Measurements from ENCODE around the gene USP24. TPM values are rescaled to one million over a fixed set of nuclear protein-coding genes. Genes with fewer than 3 reads are reported as not detected.

The USP24 gene
- total and polyA plus RNA-seq, 2 donors (not counting 3 experiments of a cell fraction or from before 2014, with no cell fraction given): 8.2 to 30.0 TPM

DNA sequence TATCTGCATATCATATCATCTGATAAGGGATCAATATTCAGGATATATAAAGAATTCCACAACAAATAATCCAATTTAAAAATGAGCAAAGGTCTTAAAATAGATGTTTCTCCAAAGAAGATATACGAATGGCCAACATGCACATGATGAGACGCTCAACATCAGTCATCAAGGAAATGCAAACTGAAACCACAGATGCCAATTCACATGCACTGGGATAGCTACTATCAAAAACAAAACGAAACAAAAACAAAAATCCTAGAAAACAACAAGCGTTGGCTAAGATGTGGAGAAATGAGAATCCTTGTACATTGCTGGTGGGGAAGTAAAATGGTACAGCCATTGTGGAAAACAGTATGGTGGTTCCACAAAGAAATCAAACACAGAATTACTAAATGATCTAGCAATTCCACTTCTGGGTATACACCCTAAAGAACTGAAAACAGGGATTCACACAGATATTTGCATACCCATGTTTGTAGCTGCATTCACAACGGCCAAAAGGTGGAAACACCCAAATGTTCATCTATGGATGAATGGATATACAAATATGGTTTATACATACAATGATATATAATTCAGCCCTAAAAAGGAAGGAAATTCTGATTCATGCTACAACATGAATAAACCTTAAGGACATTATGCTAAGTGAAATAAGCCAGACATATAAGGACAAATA, 96.4 kb downstream of the USP24 start:
- CTCF ChIA-PET: interaction anchor here (1.1 kb wide), 1 partner anchor 8 kb away, joined by 3 read pairs; no protein-coding TSS in a partner anchor
- Histone ChIP-seq H3K9ac (replicated peaks; ENCODE audit: extremely low read depth, insufficient read depth, low read length) (no peak overlapping the region), H4K20me1 (replicated peaks; ENCODE audit: control insufficient read depth, extremely low read depth, insufficient read depth, low read length) (no peaks in the 10 kb centered on the region), H3K36me3 (ENCODE audit: control insufficient read depth in 2 of 2, extremely low read depth in 1 of 2, insufficient read depth in 2 of 2, low read length in 2 of 2) (peaks cover 17 to 26% of the 10 kb centered on the region in 2 experiments), H3K79me2 (ENCODE audit: control insufficient read depth, insufficient read depth, low read length) (no peaks in the 10 kb centered on the region), H3K27me3 (ENCODE audit: control insufficient read depth in 2 of 2, insufficient read depth in 2 of 2, low read length in 2 of 2) (no peaks in the 10 kb centered on the region), H3K4me1 (ENCODE audit: control insufficient read depth, extremely low read depth, insufficient read depth, low read length) (no peaks in the 10 kb centered on the region), H3K4me2 (ENCODE audit: insufficient read depth, low read length) (no peak overlapping the region), H2AFZ (ENCODE audit: low read depth, low read length) (no peak overlapping the region), H3K27ac (ENCODE audit: insufficient read depth, low read depth, low read length) (no peak overlapping the region), H3K4me3 (replicated peaks in 1 of 3; ENCODE audit: insufficient read depth in 1 of 3, low read depth in 1 of 3, low read length in 3 of 3) (no peak overlapping the region), H3K9me1 (replicated peaks; ENCODE audit: control insufficient read depth, extremely low read depth, insufficient read depth, low read length) (peaks cover 3% of the 10 kb centered on the region), H3K9me3 (replicated peaks; ENCODE audit: control insufficient read depth, insufficient read depth, low read length) (no peaks in the 10 kb centered on the region)
- intact Hi-C loops (cut with micrococcal nuclease) (no loop called here), dilution Hi-C loops (cut with MboI; ENCODE audit: extremely low pct_ligation_motif_present, low sequenced_read_pairs) (no loop called here)
- POLR2A ChIA-PET: no interaction called here
- DNase-seq (ENCODE audit: low read depth, low spot score): no peak
- no peak for TF ChIP-seq POLR2AphosphoS5 (IDR thresholded peaks at IDR 0.05; ENCODE audit: insufficient read depth, low read depth, low read length)
- TF ChIP-seq, protein P1, sequence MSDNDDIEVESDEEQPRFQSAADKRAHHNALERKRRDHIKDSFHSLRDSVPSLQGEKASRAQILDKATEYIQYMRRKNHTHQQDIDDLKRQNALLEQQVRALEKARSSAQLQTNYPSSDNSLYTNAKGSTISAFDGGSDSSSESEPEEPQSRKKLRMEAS (IDR thresholded peaks at IDR 0.05; ENCODE audit: insufficient read depth, insufficient read length): no peak
- TF ChIP-seq, protein P2, sequence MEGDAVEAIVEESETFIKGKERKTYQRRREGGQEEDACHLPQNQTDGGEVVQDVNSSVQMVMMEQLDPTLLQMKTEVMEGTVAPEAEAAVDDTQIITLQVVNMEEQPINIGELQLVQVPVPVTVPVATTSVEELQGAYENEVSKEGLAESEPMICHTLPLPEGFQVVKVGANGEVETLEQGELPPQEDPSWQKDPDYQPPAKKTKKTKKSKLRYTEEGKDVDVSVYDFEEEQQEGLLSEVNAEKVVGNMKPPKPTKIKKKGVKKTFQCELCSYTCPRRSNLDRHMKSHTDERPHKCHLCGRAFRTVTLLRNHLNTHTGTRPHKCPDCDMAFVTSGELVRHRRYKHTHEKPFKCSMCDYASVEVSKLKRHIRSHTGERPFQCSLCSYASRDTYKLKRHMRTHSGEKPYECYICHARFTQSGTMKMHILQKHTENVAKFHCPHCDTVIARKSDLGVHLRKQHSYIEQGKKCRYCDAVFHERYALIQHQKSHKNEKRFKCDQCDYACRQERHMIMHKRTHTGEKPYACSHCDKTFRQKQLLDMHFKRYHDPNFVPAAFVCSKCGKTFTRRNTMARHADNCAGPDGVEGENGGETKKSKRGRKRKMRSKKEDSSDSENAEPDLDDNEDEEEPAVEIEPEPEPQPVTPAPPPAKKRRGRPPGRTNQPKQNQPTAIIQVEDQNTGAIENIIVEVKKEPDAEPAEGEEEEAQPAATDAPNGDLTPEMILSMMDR (IDR thresholded peaks at IDR 0.05; ENCODE audit: extremely low read depth in 1 of 2, insufficient read depth in 1 of 2, low read depth in 1 of 2, low read length in 2 of 2): no peak
- no peak for TF ChIP-seq MYC (IDR thresholded peaks at IDR 0.05; ENCODE audit: low read depth, low read length)
- TF ChIP-seq GATA2 (IDR thresholded peaks at IDR 0.05; ENCODE audit: insufficient read depth, insufficient read length, low read depth, low read length): no peak
- peak; percentile 21 for FAIRE-seq
- no TSS peak for BruUV-seq (replicated peaks)

Measured in endothelial cell of umbilical vein (primary cell).